Activated CD4-positive, alpha-beta T cell treated with anti-CD3 and anti-CD28 coated beads, Interleukin-2, amount 50 U/mL, for 24 hours (primary cell): ENCODE results near the gene CLTB.

Source experiments
- DNase-seq, 2 donors: peaks; one replicate each; pipeline ENCODE4 v3.0.0-alpha.2; 2020; ENCODE audit warnings: low read depth in 1 of 2, low spot score in 1 of 2

CLTB gene

DNA sequence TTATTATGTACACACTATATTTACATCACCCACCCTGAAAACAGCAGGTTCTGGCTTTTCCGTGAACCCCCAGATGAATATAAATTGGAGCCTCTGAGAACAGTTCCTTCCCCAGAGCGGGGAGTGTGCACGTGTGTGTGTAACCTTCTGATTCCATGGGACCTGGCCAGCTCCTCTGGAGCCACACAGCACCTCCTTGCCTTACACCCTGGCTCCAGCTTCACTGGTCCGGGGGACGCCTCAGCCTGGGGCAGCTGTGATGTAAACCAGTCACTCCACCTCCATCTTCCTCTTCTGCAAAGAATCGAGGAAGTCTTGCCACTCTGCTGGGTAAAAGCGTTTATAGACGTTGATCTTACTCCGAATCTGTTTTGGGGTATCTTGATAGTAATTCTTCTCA is 32.4 kb downstream of the CLTB start:
- DNase-seq = no peak

DNA sequence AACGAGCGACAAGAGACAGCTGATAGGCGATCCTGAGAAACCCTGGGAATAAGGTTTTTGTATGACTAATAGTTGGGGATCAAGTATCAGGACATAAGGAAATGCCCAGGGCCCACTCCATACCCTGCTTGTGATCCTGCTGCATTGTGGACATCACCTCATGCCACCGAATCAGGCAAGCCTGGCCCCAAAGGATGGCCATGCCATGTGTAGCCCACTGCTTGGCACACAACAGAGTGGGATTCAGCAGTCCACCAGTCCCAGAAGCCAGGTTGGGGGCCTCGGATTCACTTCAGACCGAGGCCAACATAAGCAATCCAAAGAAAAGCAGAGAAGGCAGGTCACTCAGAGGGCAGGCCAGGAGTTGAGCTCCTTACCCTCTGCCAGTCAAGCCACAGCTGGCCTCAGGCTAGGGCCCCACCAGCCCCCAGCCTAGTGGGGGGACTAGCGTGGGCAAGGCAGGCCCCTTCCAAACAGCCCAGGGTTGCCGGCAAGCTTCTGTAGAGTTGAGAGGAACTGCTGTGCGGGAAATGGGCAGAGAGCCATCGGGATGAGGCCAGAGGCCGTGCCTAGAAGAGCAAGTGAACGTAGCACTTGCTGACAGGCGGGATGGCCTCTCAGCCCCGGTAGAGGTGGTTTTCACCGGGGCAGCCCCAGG is 33.0 kb downstream of the CLTB start:
- DNase-seq = no peak

DNA sequence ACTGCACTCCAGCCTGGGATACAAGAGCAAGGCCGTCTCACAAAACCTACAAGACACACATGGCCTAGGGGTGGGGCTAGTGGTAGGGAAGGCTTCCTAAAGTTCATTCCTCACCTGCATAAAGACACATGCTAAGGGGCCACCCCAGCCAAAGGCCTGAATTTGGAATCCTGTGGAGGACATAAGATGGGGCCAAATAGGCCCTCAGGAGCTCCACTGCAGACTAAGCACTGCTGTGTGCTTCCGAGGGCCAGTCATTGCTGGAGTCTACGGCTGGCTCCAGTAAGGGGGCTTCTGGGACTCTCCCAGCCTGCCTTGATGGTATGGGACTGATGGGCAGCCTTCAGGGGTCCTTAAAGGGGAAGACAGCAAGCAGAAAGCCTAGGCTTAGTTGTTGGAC is 33.6 kb downstream of the CLTB start:
- DNase-seq = no peak

DNA sequence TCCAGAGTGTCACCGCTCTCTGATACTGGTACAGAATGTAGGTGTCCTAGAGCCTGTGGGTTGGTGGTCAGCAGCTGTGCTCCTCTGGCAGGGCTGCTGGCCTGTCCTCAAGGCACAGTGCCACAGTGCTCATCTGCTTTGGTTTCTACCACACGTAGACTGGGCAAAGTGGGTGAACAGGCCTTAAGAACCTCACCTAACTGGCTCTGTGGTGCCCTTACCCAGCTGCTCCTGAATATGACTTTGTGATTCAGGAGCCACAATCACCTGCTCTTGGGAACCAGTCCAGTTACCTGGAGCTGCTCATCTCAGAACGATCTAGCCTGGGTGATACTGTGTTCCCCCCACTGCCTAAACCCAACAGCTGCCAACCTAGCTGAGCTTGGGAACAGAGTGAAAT is 34.4 kb downstream of the CLTB start:
- no peak for DNase-seq

DNA sequence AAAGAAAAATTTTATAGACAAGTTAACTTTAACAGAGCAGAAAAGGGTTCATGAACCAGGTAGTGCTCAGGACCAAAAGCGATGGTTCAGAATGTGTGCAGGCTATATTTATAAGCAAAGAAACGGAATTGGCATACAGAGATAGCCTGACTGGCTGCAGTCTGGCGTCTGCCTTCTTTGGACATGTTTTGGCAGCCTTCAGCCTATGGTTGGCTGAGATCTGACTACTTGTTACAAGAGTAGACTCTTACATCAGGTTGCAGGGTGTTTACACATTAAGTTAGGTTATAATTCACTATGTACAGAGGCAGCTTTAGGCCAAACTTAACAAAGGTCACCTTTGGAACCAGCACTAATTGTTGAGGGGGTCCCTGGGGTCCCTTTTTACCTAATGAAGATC is 34.9 kb downstream of the CLTB start:
- no peak for DNase-seq

GRCh38 chr5:176379881-176380280 is 36.5 kb downstream of the CLTB start:
- no peak for DNase-seq

GRCh38 chr5:176373100-176373818 is 43.1 kb downstream of the CLTB start:
- DNase-seq = no peak

DNA sequence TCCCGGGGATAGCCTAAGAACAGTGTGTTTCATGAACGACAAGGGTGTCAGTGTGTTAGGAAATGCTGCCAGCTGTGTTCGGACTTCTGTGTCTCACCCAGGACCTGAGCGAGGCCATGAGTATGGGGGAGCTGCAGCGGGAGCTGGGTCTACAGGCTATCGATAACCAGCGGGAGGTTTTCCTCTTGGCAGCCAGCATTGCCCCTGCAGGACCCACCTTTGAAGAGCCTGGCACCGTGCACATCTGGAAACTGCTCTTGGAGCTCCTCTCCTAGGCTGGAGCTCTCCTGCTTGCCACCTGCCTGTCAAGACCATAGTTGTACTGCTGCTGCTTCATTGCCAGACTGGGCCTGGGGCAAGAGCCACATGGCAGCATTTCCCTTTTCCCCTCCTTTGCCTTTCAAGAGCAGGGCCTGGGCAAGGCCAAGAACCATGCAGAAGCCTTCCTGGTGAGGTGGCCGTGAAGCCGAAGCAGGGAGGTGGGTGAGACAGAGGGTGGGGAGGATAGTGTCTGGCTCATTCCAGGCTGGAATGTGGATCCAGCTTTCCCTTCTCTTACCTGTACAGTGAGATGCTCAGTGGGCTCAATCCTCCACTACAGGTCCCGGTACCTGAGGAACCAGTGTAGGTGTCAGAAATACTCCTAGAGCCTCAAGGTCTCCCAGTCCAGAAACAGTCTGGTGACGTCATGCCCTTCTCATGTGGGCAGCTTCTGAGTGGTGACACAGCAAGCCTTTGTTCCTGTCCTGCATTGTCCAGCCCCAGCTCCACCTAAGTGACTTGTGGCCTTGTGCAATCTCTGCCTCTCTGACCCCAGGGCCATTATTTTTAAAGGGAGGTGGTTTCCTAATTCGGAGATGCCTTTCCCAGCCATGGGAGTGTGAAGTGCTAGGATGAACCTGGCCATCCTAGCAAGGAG is 44.5 kb downstream of the CLTB start:
- no peak for DNase-seq

DNA sequence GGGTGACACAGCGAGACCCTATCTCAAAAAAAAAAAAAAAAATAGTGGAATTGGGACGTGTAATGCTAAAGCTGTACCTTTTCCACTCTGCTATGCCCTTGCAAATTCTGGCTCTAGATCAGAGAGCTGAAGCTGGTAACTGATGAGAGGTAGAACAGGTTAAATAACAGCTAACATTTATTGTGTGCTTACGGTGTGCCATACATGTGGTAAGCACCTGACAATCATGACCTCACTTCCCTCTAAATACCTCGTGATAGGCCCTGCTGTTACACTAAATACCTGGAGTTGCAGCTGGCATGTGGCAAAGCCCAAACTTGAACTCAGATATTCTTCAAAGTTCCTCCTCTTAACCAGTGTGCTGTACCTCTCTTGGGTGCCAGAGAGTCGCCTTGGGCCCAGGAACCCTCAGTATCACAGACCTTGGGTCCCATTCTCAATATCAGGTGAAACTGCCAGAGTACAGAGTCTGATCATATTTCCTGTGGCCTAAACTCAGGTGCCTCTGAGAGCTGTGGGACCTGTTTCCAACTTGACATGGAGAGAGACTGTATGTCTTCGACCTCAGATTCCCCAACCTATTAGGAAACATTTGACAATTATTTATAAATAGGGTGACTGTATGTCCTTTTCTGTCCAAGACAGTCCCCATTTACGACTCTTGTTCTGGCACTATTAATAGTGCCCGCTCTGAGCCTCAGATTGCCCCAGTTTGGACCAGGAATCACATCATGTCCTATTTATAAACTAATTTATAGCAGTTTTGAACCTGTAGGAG is 46.2 kb downstream of the CLTB start:
- no peak for DNase-seq

DNA sequence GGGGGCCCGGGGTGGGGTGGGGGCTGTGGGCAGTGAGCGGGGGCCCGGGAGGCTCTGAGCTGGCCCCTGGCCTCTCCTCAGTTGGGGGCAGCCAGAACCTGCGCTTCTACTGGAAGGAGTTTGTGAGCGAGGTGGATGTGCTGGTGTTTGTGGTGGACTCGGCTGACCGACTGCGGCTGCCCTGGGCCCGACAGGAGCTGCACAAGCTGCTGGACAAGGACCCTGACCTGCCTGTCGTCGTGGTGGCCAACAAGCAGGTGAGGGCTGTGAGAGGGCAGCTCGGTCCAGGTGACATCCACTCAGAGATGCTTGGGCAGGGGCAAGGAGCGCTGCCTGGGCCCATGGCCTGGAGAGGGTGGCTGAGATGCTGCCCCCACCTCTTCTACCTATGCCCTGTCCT is 47.6 kb downstream of the CLTB start:
- no peak for DNase-seq

DNA sequence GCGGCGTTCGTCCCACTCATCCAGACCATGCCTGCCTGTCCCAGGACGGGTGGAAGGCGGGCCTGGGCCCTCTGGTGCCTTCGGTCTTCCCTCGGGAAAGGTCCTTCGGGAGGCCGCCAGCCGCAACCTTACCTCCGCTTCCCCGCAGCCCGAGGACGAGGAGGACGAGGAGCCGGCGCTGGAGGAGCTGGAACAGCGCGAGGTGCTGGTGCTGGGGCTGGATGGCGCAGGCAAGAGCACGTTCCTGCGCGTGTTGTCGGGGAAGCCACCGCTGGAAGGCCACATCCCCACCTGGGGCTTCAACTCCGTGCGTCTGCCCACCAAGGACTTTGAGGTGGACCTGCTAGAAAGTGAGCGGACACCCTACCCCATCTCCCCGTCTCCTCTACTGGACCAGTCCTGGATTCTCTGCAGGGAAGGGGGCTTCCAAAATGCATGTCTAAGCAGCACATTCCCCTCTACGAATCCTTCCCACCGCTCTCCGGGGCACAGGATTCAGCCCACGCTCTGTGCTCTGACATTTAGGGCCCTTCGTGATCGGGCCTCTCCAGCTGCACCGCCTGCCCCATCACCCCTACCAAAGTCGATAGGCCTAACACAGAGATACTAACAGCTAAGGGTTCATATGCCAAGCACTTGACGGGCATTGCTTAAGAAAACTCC is 50.0 kb downstream of the CLTB start:
- no peak for DNase-seq

GRCh38 chr5:176365351-176366231 is 50.7 kb downstream of the CLTB start, which contains the start of gene ARL10:
ARL10 (plus strand) TSS chr5:176365487; CDS start chr5:176365564, 77 bp downstream.
- peak; percentile 46 to 50 for DNase-seq

DNA sequence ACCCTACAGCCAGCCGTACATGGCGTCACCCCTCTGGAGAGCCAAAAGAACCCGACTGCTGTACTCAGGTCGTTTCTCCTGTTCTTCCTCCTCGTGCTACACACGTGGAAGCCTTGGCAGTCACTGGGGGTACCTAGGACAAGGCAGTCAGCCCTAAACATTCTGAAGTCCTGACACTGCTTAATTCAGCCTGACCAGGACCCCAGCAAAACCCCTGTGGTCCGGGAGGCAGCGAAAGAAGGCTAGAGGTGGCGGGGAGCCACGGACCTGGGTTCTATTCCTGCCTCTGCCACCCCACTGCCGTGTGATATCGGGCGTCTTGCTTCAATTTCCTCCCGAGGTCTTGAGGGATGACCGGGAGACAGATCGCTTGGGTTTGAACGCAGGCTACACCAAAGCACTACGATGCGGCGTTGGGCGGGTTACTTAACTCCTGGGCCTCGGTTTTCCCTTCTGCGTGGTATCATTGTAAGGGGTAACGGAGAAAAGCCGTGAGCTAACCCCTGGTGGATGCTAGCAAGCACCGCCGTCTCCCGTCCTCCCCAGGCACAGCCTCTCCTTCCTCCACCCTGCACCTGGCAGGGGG is 51.5 kb downstream of the CLTB start:
- no peak for DNase-seq

GRCh38 chr5:176362233-176362490 is 54.2 kb downstream of the CLTB start:
- DNase-seq = no peak

- DNase-seq = peak; percentile 79 to 90
These were observed 54.7 kb downstream of the CLTB start, which contains the start of gene KIAA1191 for GRCh38 chr5:176361437-176362232. KIAA1191 (minus strand) TSS chr5:176361764; CDS start chr5:176359508, 2,256 bp downstream.

DNA sequence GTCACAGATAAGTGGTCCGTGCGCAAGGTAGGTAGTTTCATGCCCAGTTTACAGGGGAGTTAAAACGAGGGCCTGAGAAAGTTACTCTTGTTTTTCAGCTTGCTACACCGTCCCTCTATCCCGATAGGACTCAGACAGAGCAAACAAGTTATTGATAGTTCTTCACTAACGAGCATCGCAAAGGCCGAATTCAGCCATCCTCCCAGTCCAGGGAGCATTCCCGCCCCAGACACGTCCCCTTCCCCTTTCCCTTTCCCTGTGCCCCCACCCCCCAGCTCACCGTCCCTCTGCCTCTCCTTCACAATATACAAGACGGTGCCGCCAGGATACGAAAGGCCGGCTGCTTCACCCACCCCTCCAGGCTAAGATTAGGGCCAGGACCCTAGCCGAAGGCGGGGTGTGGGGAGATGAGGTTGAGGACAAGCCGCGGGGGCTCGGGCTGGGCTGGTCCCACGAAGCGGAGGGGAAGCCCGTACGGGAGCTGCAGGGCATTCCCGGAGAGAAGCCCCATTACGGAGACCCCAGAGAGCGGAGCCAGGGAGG is 55.4 kb downstream of the CLTB start:
- DNase-seq = no peak

DNA sequence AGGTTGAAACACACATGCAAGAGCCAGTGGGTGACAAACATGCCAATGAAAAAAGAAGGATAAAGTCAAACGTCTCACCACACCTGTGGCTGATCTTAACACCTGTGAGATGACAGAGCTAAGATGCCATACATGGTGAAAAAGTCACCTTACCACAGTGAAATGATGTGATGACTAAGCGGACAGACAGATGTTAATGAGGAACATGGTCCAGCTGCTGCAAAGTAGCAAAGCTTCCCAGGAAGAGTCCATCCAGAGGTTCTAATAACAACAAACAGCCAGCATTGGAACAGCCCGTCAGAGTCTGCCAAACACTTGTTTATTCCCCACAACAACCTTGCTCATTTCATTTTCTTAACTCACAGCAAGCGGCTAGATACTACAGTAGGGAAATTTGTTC is 56.7 kb downstream of the CLTB start:
- no peak for DNase-seq

DNA sequence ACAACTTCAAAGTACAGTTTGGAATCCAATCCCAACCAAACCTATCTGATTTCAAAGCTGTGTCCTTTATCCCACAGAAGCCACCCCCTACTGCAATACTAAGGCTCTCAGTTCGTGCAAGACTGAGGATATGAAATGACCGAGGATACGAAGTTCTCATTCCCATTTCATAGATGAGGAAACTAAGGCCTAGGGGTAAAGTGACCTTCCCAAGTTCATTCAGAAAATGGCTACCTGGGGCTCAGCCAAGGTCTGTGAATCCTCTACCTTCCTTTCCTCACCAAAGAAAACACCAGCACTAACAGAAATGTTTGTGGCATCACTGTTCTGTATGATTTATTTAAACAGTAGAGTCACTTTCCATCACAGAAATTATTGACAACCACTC is 60.2 kb downstream of the CLTB start:
- no peak for DNase-seq
